ENCODE results near the gene OR4N5. TPM values are rescaled to one million over a fixed set of nuclear protein-coding genes. Genes with fewer than 3 reads are reported as not detected.
"Not testable (repeated sequence)": the region's sequence is repeated elsewhere in the genome, so short reads cannot be mapped to it uniquely, and the experiment has no call there.

OR4N5 gene
- total RNA-seq = under 1 TPM in 3 of 8 experiments, not detected in 5; 0.08 to 0.81 (median 0.38) TPM

- Histone ChIP-seq H3K27ac (no peak within 1 kb of the TSS), H3K4me1 (replicated peaks in 1 of 2) (no peaks in the 10 kb centered on the region), H3K4me3 (no peak within 1 kb of the TSS)
- ATAC-seq (replicated peaks in 6 of 8) = no peak
- in situ Hi-C loops (cut with MboI; ENCODE audit: low pct_unique_long_range_greater_than_20kb in 2 of 9, low sequenced_read_pairs in 9 of 9, unreplicated experiment in 9 of 9) = no loop called here
- WGBS, 10 experiments = 9 to 69% (median 52%) methylated on average over 1 to 2 of the region's 2 CpGs
Measured at GRCh38 chr14:20138520-20138919, at the start of gene OR4N5. Gene OR4N5 (plus strand): TSS chr14:20138820. CDS start chr14:20143736, 4,916 bp downstream.

GRCh38 chr14:20092050-20092449 is 46.6 kb upstream of the OR4N5 start:
- Histone ChIP-seq H3K4me1 (replicated peaks in 1 of 2) (no peaks in the 10 kb centered on the region), H3K27ac (no peak overlapping the region), H3K4me3 (no peak overlapping the region)
- no peak for ATAC-seq (replicated peaks in 6 of 8)
- in situ Hi-C loops (cut with MboI; ENCODE audit: low pct_unique_long_range_greater_than_20kb in 2 of 9, low sequenced_read_pairs in 9 of 9, unreplicated experiment in 9 of 9) = no loop called here
- WGBS, 10 experiments = 0 to 62% (median 15%) methylated on average over 3 to 4 of the region's 4 CpGs; no CpG with 5 or more reads in 2 of the 10 experiments

- in situ Hi-C loops (cut with MboI; ENCODE audit: low pct_unique_long_range_greater_than_20kb in 2 of 9, low sequenced_read_pairs in 9 of 9, unreplicated experiment in 9 of 9) = no loop called here
Measured at GRCh38 chr14:20093442-20093841, 45.2 kb upstream of the OR4N5 start.

GRCh38 chr14:20098926-20099770 is 39.5 kb upstream of the OR4N5 start:
- 20 to 48% methylated on average over 1 to 7 of the region's 32 CpGs; no CpG with 5 or more reads in 8 of the 10 experiments for WGBS, 10 experiments
- H3K4me1 ChIP-seq (replicated peaks in 1 of 2); H3K27ac ChIP-seq; in situ Hi-C loops (cut with MboI; ENCODE audit: low pct_unique_long_range_greater_than_20kb in 2 of 9, low sequenced_read_pairs in 9 of 9, unreplicated experiment in 9 of 9); H3K4me3 ChIP-seq; ATAC-seq (replicated peaks in 6 of 8): not testable (repeated sequence)

More at GRCh38 chr14:20093442-20093841, 45.2 kb upstream of the OR4N5 start:
- Histone ChIP-seq H3K4me1 (replicated peaks in 1 of 2) (no peaks in the 10 kb centered on the region), H3K4me3 (no peak overlapping the region), H3K27ac (no peak overlapping the region)
- ATAC-seq (replicated peaks in 6 of 8) = no peak
- WGBS, 10 experiments = 0 to 78% (median 23%) methylated on average over 1 to 4 of the region's 4 CpGs

- H3K27ac ChIP-seq = no peak within 1 kb of the TSS
- in situ Hi-C loops (cut with MboI; ENCODE audit: low pct_unique_long_range_greater_than_20kb in 2 of 9, low sequenced_read_pairs in 9 of 9, unreplicated experiment in 9 of 9) = no loop called here
- ATAC-seq (replicated peaks in 6 of 8) = no peak
- 0 to 40% (median 3%) methylated on average over 1 to 3 of the region's 3 CpGs; no CpG with 5 or more reads in 2 of the 10 experiments for WGBS, 10 experiments
- no peaks in the 10 kb centered on the region for H3K4me1 ChIP-seq (replicated peaks in 1 of 2)
- H3K4me3 ChIP-seq = no peak within 1 kb of the TSS
Measured at GRCh38 chr14:20110438-20110837, 28.2 kb upstream of the OR4N5 start, which contains the start of gene OR4K17. Gene OR4K17 (plus strand): TSS chr14:20110739. CDS start chr14:20117500, 6,761 bp downstream.

GRCh38 chr14:20112321-20112720 is 26.3 kb upstream of the OR4N5 start:
- WGBS, 10 experiments = 7 to 84% (median 37%) methylated on average over 1 to 3 of the region's 3 CpGs; no CpG with 5 or more reads in 2 of the 10 experiments
- in situ Hi-C loops (cut with MboI; ENCODE audit: low pct_unique_long_range_greater_than_20kb in 2 of 9, low sequenced_read_pairs in 9 of 9, unreplicated experiment in 9 of 9) = no loop called here
- no peak overlapping the region for H3K4me3 ChIP-seq
- H3K27ac ChIP-seq = no peak overlapping the region
- H3K4me1 ChIP-seq (replicated peaks in 1 of 2) = no peaks in the 10 kb centered on the region
- ATAC-seq (replicated peaks in 6 of 8) = no peak

- Histone ChIP-seq H3K27ac (no peak overlapping the region), H3K4me1 (replicated peaks in 1 of 2) (no peaks in the 10 kb centered on the region), H3K4me3 (no peak overlapping the region)
- in situ Hi-C loops (cut with MboI; ENCODE audit: low pct_unique_long_range_greater_than_20kb in 2 of 9, low sequenced_read_pairs in 9 of 9, unreplicated experiment in 9 of 9) = no loop called here
- ATAC-seq (replicated peaks in 6 of 8) = no peak
- 0 to 50% (median 8%) methylated on average over 1 of the region's 1 CpG; no CpG with 5 or more reads in 3 of the 10 experiments for WGBS, 10 experiments
Measured at GRCh38 chr14:20116748-20117147, 21.9 kb upstream of the OR4N5 start.

GRCh38 chr14:20118795-20119194 is 19.8 kb upstream of the OR4N5 start:
- no peaks in the 10 kb centered on the region for H3K4me1 ChIP-seq (replicated peaks in 1 of 2)
- no peak for ATAC-seq (replicated peaks in 6 of 8)
- H3K27ac ChIP-seq = no peak overlapping the region
- in situ Hi-C loops (cut with MboI; ENCODE audit: low pct_unique_long_range_greater_than_20kb in 2 of 9, low sequenced_read_pairs in 9 of 9, unreplicated experiment in 9 of 9) = no loop called here
- WGBS, 10 experiments = 20 to 88% (median 59%) methylated on average over 1 to 5 of the region's 5 CpGs; no CpG with 5 or more reads in 2 of the 10 experiments
- H3K4me3 ChIP-seq = no peak overlapping the region

GRCh38 chr14:20143911-20144310 is 5.3 kb downstream of the OR4N5 start:
- H3K4me1 ChIP-seq (replicated peaks in 1 of 2) = no peaks in the 10 kb centered on the region
- in situ Hi-C loops (cut with MboI; ENCODE audit: low pct_unique_long_range_greater_than_20kb in 2 of 9, low sequenced_read_pairs in 9 of 9, unreplicated experiment in 9 of 9) = no loop called here
- no peak for ATAC-seq (replicated peaks in 6 of 8)
- WGBS, 10 experiments = 0 to 36% (median 10%) methylated on average over 1 to 7 of the region's 7 CpGs; no CpG with 5 or more reads in 3 of the 10 experiments
- no peak overlapping the region for H3K27ac ChIP-seq
- no peak overlapping the region for H3K4me3 ChIP-seq

- H3K4me3 ChIP-seq = no peak overlapping the region
- no peak for ATAC-seq (replicated peaks in 6 of 8)
- H3K4me1 ChIP-seq (replicated peaks in 1 of 2) = no peaks in the 10 kb centered on the region
- H3K27ac ChIP-seq = no peak overlapping the region
- 0 to 38% (median 0%) methylated on average over 1 of the region's 1 CpG; no CpG with 5 or more reads in 2 of the 10 experiments for WGBS, 10 experiments
- in situ Hi-C loops (cut with MboI; ENCODE audit: low pct_unique_long_range_greater_than_20kb in 2 of 9, low sequenced_read_pairs in 9 of 9, unreplicated experiment in 9 of 9) = no loop called here
Measured at GRCh38 chr14:20144820-20145219, 6.2 kb downstream of the OR4N5 start.

- H3K4me1 ChIP-seq (replicated peaks in 1 of 2) = no peaks in the 10 kb centered on the region
- no peak overlapping the region for H3K4me3 ChIP-seq
- in situ Hi-C loops (cut with MboI; ENCODE audit: low pct_unique_long_range_greater_than_20kb in 2 of 9, low sequenced_read_pairs in 9 of 9, unreplicated experiment in 9 of 9) = no loop called here
- H3K27ac ChIP-seq = no peak overlapping the region
- no peak for ATAC-seq (replicated peaks in 6 of 8)
Measured at GRCh38 chr14:20164462-20164861, 25.8 kb downstream of the OR4N5 start.

GRCh38 chr14:20167091-20167490 is 28.5 kb downstream of the OR4N5 start:
- H3K4me1 ChIP-seq (replicated peaks in 1 of 2) = no peaks in the 10 kb centered on the region
- in situ Hi-C loops (cut with MboI; ENCODE audit: low pct_unique_long_range_greater_than_20kb in 2 of 9, low sequenced_read_pairs in 9 of 9, unreplicated experiment in 9 of 9) = no loop called here
- ATAC-seq (replicated peaks in 6 of 8) = no peak
- H3K4me3 ChIP-seq = no peak overlapping the region
- H3K27ac ChIP-seq = no peak overlapping the region

GRCh38 chr14:20169852-20170251 is 31.2 kb downstream of the OR4N5 start:
- ATAC-seq (replicated peaks in 6 of 8); in situ Hi-C loops (cut with MboI; ENCODE audit: low pct_unique_long_range_greater_than_20kb in 2 of 9, low sequenced_read_pairs in 9 of 9, unreplicated experiment in 9 of 9); H3K4me1 ChIP-seq (replicated peaks in 1 of 2); H3K27ac ChIP-seq; H3K4me3 ChIP-seq: not testable (repeated sequence)

- H3K4me1 ChIP-seq (replicated peaks in 1 of 2); in situ Hi-C loops (cut with MboI; ENCODE audit: low pct_unique_long_range_greater_than_20kb in 2 of 9, low sequenced_read_pairs in 9 of 9, unreplicated experiment in 9 of 9): not testable (repeated sequence)
Measured at GRCh38 chr14:20174205-20174604, 35.6 kb downstream of the OR4N5 start.

More at GRCh38 chr14:20174205-20174604, 35.6 kb downstream of the OR4N5 start:
- ATAC-seq (replicated peaks in 6 of 8); H3K4me3 ChIP-seq; H3K27ac ChIP-seq: not testable (repeated sequence)
